HG03457 (cell line): ENCODE results near the gene FBXO2.
"Not testable (repeated sequence)": the region's sequence is repeated elsewhere in the genome, so short reads cannot be mapped to it uniquely, and the experiment has no call there.

Source experiments
- ATAC-seq: cut with Tn5 transposase; IDR thresholded peaks from one replicate; pipeline ENCODE4 v1.9.1; 2021; ENCODE audit warnings: moderate number of reproducible peaks; ENCODE audit not compliant: unreplicated experiment

FBXO2 gene

GRCh38 chr1:11653861-11654136 is 430 bp downstream of the FBXO2 start:
- ATAC-seq, result no peak

DNA sequence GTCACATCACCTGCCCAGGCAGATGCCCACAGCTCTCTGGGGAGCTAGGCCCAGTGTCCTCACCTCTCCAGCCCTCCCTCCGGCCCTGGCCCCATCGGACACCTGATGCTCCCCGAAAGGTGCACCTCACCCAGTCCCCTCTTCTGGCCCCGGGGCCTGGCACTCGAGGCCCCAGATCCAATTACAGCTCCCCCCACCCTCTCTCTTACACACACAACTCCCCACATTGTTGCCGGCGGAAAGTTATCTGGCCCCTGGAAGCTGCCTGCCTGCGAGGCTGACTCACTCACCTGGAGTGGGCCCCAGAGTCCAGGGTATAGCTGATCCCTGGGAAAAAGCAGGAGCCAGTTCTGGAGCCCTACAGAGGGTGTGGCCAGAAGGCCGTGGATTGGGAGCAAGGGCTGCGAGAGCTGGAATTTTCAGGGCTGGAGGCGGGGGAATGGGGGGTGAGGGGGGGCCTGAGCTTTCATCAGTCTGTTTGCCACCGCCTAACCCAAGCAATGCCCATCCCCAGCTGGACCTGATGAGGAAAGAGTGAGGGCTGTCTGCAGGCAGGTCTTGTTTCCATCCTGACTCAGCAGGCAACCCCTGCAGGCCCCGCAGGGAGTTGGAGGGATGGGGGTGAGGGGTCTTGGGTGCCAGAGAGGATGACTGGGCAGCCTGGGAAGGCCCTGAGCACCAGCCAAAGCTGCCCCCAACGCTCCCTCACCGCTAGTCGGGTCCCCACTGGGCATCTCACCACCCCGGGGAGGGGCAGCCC is 948 bp downstream of the FBXO2 start:
- no peak for ATAC-seq

DNA sequence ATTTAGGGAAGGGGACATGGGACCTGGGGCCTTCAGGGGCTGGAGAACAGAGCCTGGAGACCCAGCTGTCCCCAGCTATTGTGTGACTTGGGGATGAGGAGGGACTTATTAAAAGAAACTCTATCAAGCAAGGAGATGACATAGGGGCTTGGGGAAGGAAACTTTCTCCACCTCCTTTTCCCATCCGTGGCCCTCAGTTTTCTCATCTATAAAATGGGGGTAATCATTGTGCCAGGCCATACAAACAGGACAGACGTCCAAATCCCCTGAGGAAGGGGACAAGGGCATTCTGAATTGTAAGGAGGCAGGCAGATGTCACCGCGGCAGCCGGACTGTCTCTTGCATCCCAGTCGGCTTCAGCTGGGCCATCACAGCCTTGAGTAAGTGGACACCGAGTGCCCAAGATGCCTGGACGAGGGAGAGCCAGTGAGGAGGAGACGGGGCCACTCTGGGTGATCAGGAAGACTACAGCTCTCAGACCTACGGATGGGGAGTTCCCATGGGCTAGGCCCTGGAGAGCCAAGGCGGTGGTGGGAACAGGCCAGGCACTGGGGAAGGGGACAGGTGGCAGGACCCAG is 1.9 kb downstream of the FBXO2 start:
- ATAC-seq, result no peak

DNA sequence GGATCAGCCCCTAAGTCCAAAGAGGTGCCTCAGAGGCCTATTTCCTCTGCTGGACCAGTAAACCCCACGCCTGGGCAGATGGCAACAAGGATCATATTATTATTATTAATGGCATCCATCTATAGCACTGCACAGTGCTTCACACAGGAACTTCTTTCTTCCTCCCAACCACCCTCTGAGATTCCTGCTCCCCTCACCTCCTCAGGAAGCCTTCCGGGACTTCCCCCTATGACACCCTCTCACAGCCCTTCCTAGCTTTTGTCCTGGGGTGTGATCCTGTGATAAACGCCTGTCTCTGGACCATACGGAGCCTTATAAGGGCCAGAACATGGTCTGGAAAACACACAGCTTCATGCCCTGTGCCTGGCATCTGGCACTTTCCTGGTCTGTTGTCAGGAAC is 3.2 kb downstream of the FBXO2 start:
- ATAC-seq, result no peak

- no peak for ATAC-seq
Measured at GRCh38 chr1:11650331-11650991, 3.8 kb downstream of the FBXO2 start.

GRCh38 chr1:11649624-11650330 is 4.5 kb downstream of the FBXO2 start:
- ATAC-seq, result no peak

DNA sequence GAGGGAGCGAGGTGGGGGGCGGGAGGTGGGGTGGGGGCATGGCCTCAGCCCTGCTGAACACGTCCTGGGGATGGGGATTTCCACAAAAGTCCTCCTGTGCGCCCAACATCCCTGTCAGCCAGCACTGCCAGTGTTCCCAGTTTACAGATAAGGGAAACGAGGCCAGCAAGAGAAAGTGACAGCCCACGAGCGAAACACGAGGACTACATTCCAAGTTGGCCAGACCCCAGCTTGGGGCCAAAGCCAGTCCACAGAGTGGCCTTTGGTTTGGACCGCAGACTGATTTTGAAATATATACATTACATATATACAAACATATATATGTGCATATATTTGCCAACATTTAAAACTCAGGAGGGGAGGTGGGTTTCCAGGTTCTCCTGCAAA is 5.0 kb downstream of the FBXO2 start:
- ATAC-seq, result no peak

DNA sequence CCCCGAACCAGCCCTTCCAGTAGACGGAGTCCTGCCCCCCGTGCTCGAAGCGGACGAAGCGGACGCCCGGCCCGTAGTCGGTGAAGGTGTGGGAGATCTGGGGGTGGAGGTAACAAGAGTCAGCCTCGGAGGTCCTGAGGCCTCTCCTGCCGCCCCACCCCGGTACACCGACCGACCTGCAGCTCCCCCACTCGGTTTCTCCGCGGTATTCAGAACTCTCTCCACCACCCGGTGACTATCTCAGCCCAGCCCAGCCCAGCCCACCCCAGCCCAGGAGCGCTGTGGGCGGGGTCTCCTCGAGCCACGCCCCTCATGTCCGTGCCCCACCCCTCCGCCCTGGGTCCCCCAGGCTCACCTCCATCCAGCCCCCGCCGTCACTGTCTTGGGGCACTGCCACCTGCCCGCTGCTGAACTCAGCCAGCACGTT is 5.5 kb downstream of the FBXO2 start:
- ATAC-seq, result no peak

- no peak for ATAC-seq
Measured at GRCh38 chr1:11648039-11648438, 6.2 kb downstream of the FBXO2 start.

DNA sequence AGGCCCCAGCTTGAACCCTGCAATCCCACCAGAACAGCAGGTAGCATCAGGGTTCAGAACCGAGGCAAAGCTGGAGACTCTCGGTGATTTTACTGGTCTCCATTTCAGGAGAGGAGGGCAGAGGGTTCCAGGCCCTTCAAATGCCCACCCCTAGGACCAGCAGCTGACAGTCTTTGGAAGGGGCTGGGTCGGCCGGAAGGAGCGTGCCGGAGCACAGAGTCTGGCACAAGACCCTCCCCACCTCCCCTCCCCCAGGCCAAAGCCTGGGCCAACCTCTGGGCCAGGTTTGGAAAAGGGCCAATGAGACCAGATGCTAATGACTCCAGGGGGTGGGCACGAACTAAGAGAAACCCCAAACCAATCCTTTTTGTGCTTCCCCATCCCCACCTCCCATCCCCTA is 6.9 kb downstream of the FBXO2 start:
- ATAC-seq, result no peak

DNA sequence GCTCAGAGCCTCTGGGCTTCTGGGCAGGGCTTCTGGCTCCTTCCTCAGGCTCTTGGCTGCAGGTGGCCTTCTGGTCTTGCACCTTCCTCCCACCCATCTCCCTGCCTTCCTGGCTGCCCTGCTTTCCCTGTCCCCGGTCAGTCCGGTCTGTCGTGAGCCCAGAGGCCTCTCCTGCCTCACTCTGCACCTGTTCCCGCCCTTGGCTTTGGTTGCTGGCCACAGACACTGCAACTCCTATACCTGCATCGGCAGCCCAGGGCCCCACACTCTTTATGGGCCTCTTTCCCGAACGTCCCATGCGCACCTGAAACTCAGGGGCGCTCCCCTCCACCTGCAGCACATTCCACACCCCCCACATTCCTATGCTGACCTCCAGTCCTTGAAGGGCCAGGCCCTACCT is 7.9 kb downstream of the FBXO2 start:
- no peak for ATAC-seq

- no peak for ATAC-seq
Measured at GRCh38 chr1:11645670-11646265, 8.5 kb downstream of the FBXO2 start.

- ATAC-seq, result no peak
Measured at GRCh38 chr1:11645270-11645669, 9.0 kb downstream of the FBXO2 start.

- no peak for ATAC-seq
Measured at GRCh38 chr1:11643782-11644181, 10.4 kb downstream of the FBXO2 start.

DNA sequence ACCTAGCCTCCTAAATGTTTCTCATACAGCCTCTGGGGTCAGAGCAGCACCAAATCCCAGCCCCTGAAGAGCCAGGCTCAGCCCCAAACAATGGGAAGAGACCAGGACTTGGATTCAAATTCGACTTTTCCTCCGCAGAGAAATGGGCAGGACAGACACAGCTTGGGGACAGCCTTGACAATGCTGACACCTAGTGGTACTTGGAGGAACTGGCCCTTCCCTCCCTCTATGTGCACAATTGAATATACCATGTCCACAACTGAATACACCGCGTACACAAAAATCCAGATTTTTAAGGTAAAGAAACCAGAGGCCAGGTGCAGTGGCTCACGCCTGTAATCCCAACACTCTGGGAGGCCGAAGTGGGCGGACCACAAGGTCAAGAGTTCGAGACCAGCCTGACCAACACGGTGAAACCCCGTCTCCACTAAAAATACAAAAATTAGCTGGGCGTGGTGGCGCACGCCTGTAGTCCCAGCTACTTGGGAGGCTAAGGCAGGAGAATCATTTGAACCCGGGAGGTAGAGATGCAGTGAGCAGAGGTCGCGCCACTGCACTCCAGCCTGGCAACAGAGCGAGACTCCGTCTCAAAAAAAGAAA is 11.7 kb downstream of the FBXO2 start:
- ATAC-seq, result not testable (repeated sequence)

DNA sequence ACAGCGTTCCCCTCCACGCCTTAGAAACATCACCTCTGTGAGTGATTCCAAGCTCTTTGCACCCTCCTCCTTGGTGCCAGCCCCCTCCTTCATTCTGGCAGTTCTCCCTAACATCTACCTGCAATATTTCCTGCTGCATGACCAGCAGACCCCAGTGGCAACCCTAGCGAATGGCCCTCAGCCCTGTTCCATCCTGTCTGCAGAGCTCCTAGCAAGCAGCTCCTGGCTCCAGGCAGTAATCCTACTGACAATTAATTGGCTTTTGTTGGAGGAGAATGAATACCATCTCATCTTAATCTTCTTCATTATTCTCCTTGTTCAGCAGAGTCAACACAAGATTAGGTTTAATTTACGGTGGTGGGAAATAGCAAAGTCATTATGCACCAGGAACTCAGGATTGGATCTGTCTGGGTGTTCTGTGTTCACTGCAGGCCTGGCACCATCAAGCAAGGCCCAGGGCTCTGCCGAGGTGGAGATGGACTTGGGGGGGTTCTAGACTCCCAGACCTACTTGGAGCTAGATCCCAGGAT is 12.4 kb downstream of the FBXO2 start:
- ATAC-seq, result no peak

- no peak for ATAC-seq
Measured at GRCh38 chr1:11640944-11641343, 13.3 kb downstream of the FBXO2 start.

DNA sequence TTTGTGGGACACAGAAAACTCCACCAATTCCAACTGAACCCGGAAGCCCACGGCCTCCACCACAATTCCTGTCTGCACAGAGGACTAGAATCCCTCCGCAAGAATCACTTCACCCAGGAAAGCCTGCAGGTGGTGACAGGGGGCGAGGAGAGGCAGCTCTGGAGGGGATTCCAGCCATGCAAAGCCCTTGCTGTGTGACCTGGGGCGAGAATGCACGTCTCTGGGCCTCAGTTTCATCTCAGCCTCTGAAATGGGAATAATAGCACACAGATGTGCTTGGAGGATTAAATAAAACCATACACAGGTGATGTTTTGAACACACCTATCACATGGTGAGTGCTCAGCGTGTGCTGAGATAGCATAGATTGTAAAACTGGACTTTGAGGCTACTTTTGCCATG is 14.1 kb downstream of the FBXO2 start:
- ATAC-seq, result no peak

DNA sequence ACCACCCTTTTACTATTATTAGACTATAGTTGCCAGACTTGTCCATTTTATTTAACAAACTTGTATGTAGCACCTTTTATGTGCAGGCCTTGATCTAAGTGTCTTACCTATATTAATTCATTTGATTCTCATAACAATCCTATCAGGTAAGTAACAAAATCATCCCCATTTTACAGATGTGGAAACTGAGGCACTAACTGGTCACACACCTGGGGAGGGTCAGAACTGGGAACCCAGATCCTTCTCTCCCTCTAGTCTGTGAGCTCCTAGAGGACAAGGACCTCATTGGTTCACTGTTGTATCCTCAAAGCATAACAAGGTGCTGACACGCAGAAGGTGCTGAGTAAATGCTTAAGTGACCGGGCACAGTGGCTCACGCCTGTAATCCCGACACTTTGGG is 14.9 kb downstream of the FBXO2 start:
- ATAC-seq, result no peak

- no peak for ATAC-seq
Measured at GRCh38 chr1:11638121-11638520, 16.1 kb downstream of the FBXO2 start.
